ENCODE results near the gene PPP2R1B. TPM values are rescaled to one million over a fixed set of nuclear protein-coding genes. Genes with fewer than 3 reads are reported as not detected.

The PPP2R1B gene
- total RNA-seq, 2 donors from 2014 or later, result 45.9 to 57.0 TPM

GRCh38 chr11:111792955-111793500 is 26.8 kb upstream of the PPP2R1B start:
- Histone ChIP-seq H3K4me3 (no peak overlapping the region), H3K27me3 (no peaks in the 10 kb centered on the region), H3K9me3 (no peaks in the 10 kb centered on the region), H3K36me3 (no peaks in the 10 kb centered on the region), H3K4me1 (no peaks in the 10 kb centered on the region), H3K27ac (no peak overlapping the region), H3K9ac (ENCODE audit: low read depth in 2 of 2, low read length in 2 of 2) (no peak overlapping the region)
- no peak for DNase-seq
- intact Hi-C loops (cut with DNase I), result no loop called here
- no peak for TF ChIP-seq CTCF (IDR thresholded peaks at IDR 0.05)

- no peak for TF ChIP-seq CTCF (IDR thresholded peaks at IDR 0.05)
- no peak for DNase-seq
- no peaks in the 10 kb centered on the region for H3K4me1 ChIP-seq
These were observed 26.1 kb upstream of the PPP2R1B start for GRCh38 chr11:111792314-111792713.

GRCh38 chr11:111788464-111788863 is 22.3 kb upstream of the PPP2R1B start:
- H3K4me3 ChIP-seq, result no peak overlapping the region
- no peak overlapping the region for H3K9ac ChIP-seq (ENCODE audit: low read depth in 2 of 2, low read length in 2 of 2)
- intact Hi-C loops (cut with DNase I), result no loop called here
- no peak for TF ChIP-seq CTCF (IDR thresholded peaks at IDR 0.05)
- no peaks in the 10 kb centered on the region for H3K4me1 ChIP-seq
- no peaks in the 10 kb centered on the region for H3K9me3 ChIP-seq
- H3K27me3 ChIP-seq, result no peaks in the 10 kb centered on the region
- no peak overlapping the region for H3K27ac ChIP-seq
- H3K36me3 ChIP-seq, result peaks cover 8% of the 10 kb centered on the region
- DNase-seq, result no peak

More at GRCh38 chr11:111792314-111792713, 26.1 kb upstream of the PPP2R1B start:
- Histone ChIP-seq H3K27me3 (no peaks in the 10 kb centered on the region), H3K4me3 (no peak overlapping the region), H3K36me3 (no peaks in the 10 kb centered on the region), H3K27ac (no peak overlapping the region), H3K9ac (ENCODE audit: low read depth in 2 of 2, low read length in 2 of 2) (no peak overlapping the region), H3K9me3 (no peaks in the 10 kb centered on the region)
- intact Hi-C loops (cut with DNase I), result no loop called here

- H3K36me3 ChIP-seq, result peaks cover 8% of the 10 kb centered on the region
- no peaks in the 10 kb centered on the region for H3K9me3 ChIP-seq
- no peaks in the 10 kb centered on the region for H3K27me3 ChIP-seq
- intact Hi-C loops (cut with DNase I), result no loop called here
- no peak overlapping the region for H3K9ac ChIP-seq (ENCODE audit: low read depth in 2 of 2, low read length in 2 of 2)
- TF ChIP-seq CTCF (IDR thresholded peaks at IDR 0.05), result no peak
- no peak overlapping the region for H3K27ac ChIP-seq
- H3K4me3 ChIP-seq, result no peak overlapping the region
- no peaks in the 10 kb centered on the region for H3K4me1 ChIP-seq
- no peak for DNase-seq
These were observed 21.9 kb upstream of the PPP2R1B start for GRCh38 chr11:111788051-111788450.

GRCh38 chr11:111785886-111786412 is 19.8 kb upstream of the PPP2R1B start:
- Histone ChIP-seq H3K27ac (no peak overlapping the region), H3K9me3 (no peaks in the 10 kb centered on the region), H3K4me3 (no peak overlapping the region), H3K36me3 (peaks cover 8% of the 10 kb centered on the region), H3K27me3 (no peaks in the 10 kb centered on the region), H3K9ac (ENCODE audit: low read depth in 2 of 2, low read length in 2 of 2) (no peak overlapping the region), H3K4me1 (no peaks in the 10 kb centered on the region)
- TF ChIP-seq CTCF (IDR thresholded peaks at IDR 0.05), result no peak
- DNase-seq, result no peak
- intact Hi-C loops (cut with DNase I), result no loop called here

All from colonic mucosa (tissue), 4 donors.